ENCODE measurements around the gene ZBTB7C. TPM values are rescaled to one million over a fixed set of nuclear protein-coding genes. Genes with fewer than 3 reads are reported as not detected.

The ZBTB7C gene
- total and polyA plus RNA-seq, 2 of the 8 experiments (the other 6 are each of a cell fraction or from before 2014, with no cell fraction given), result 0.15 to 0.45 TPM

DNA sequence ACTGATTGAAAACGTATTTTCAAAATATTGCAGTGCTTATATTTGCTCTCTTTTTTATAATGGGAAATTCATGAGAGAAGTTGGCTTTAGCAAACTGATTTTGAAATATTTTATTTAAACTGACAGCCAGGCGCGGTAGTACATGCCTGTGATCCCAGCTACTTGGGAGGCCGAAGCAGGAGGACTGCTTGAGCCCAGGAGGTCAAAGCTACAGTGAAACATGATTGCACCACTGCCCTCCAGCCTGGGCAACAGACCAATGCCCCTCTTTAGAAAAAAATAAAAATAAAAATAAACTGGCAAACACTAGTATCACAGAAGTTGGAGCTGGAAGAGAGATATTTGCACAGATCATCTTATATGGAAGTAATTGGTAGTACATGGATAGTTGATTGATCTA is 20.7 kb downstream of the ZBTB7C start (continued):
- no peak for TF ChIP-seq ASH2L (IDR thresholded peaks at IDR 0.05; ENCODE audit: low read length)
- TF ChIP-seq NRF1 (IDR thresholded peaks at IDR 0.05; ENCODE audit: low read depth, low read length), result no peak
- no peak for TF ChIP-seq POLR2AphosphoS5 (IDR thresholded peaks at IDR 0.05; ENCODE audit: low read depth, low read length)
- TF ChIP-seq JUND (IDR thresholded peaks at IDR 0.05; ENCODE audit: low read length), result no peak
